Kidney capillary endothelial cell (primary cell): ENCODE results near the gene LATS1.
"Not testable (repeated sequence)": the region's sequence is repeated elsewhere in the genome, so short reads cannot be mapped to it uniquely, and the experiment has no call there.

Experiments
- DNase-seq: peaks from one replicate; pipeline ENCODE4 v3.0.0-alpha.2; 2018; ENCODE audit warnings: low spot score

Gene LATS1

GRCh38 chr6:149728499-149729234 lies 10.8 kb upstream of the LATS1 start:
- DNase-seq, result no peak

- no peak for DNase-seq
These were observed 10.0 kb upstream of the LATS1 start for GRCh38 chr6:149727793-149728498.

DNA sequence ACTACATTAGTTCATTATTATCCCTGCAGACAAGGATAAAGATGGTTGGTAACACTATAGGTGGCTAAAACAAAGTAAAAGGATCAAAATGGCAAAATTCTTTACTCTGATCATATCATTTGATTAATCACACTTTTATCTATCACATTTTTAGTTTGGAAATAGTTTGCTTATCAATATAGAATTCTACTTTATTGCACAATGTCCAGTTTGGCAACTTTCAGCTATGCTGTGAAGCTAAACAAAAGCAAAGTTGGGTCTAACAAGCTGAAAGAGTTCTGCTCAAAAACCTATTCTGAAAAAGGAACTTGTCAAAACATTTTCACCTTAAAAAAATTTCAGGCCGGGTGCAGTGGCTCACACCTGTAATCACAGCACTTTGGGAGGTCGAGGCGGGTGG lies 7.9 kb upstream of the LATS1 start:
- no peak for DNase-seq

DNA sequence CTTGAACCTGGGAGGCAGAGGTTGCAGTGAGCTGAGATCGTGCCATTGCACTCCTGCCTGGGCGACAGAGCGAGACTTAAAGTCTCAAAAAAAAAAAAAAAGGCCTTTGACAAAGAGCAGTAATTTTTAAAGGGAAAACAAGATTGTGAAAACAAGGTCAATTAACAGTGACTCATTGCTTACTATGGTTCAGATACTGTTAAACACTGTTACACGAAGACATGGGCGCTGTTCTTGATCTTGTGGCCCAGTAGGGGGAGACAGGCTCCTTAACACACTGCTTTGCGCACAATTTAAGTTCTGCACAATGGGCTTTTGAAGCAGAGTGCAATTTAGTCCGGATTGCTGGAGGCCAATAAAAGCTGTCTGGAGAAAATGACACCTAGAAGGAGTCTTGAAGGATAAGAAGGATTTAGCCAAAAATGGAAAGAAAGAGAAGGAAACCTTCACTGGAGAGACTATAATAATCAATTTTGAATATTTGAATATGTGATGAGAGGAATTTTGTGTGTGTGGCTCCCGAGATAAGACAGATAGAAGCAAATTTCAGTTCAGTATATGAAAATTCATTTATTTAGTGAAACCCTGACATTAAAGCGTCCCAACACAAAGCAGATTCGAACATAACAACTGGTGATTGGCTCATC lies 6.0 kb upstream of the LATS1 start:
- peak; percentile 60 for DNase-seq

GRCh38 chr6:149723262-149723661 lies 5.4 kb upstream of the LATS1 start:
- DNase-seq, result no peak

- no peak for DNase-seq
These were observed 1.6 kb upstream of the LATS1 start for GRCh38 chr6:149719531-149719930.

GRCh38 chr6:149717255-149717587 lies 680 bp downstream of the LATS1 start:
- no peak for DNase-seq

- no peak for DNase-seq
These were observed 1.5 kb downstream of the LATS1 start for GRCh38 chr6:149716181-149716963.

GRCh38 chr6:149714442-149714841 lies 3.5 kb downstream of the LATS1 start:
- no peak for DNase-seq

- no peak for DNase-seq
These were observed 6.2 kb downstream of the LATS1 start for GRCh38 chr6:149711711-149712110.

DNA sequence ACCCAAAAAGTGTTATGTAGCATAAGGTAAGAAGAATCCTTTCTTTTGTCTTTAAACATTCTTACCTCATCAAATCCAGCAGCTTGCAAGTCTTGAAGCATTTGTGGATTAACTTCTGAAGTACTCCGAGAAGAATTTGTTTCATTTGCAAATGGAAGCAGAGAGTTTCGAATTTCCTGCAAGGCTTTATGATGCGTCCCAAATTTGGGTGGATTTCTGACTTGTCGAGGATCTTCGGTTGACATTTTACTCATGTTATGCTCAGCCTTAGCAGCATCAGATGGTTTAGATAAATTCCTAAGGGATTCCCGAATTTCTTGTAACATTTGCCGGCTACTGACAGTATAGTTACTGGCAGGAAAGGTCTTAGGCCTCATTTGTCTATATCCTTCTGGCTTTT lies 16.2 kb downstream of the LATS1 start:
- DNase-seq, result no peak

GRCh38 chr6:149699150-149699549 lies 18.8 kb downstream of the LATS1 start:
- DNase-seq, result no peak

GRCh38 chr6:149698175-149698574 lies 19.7 kb downstream of the LATS1 start:
- DNase-seq, result no peak

DNA sequence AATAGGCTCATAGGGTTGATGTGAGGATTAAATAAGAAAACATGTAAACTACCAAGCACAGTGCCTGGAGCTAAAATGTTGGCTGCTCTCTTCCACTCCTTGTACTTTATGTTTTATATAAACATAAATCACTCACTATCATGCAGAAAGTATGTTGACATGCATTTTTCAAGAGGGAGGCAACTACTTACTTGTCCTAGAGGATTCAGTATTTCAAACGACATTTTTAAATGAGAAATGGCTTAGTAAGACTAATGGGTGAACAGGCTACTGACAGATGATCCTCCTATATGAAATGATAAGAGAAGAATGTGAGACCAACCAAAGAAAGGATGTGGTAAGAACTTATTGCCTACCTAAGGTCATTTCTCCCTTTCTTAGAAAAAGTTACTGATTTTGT lies 21.0 kb downstream of the LATS1 start:
- no peak for DNase-seq

GRCh38 chr6:149694921-149695320 lies 23.0 kb downstream of the LATS1 start:
- DNase-seq, result no peak

DNA sequence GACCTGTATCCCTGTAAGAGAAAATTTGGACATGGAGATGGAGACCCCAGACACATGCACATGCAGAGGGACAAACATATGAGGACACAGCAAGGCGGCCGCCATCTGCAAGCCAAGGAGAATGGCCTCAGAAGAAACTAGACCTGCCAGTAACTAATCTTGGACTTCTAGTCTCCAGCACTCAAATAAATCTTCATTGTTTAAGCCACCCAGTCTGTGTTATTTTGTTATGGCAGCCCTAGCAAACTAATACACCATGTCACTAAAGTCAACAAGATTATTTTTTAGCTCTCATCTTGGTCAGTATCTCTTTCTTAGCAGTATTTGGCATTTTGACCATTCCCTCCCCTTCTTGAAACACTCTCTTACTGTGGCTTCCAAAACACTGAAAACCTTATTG lies 26.7 kb downstream of the LATS1 start:
- no peak for DNase-seq

GRCh38 chr6:149686230-149686629 lies 31.7 kb downstream of the LATS1 start:
- DNase-seq, result no peak

DNA sequence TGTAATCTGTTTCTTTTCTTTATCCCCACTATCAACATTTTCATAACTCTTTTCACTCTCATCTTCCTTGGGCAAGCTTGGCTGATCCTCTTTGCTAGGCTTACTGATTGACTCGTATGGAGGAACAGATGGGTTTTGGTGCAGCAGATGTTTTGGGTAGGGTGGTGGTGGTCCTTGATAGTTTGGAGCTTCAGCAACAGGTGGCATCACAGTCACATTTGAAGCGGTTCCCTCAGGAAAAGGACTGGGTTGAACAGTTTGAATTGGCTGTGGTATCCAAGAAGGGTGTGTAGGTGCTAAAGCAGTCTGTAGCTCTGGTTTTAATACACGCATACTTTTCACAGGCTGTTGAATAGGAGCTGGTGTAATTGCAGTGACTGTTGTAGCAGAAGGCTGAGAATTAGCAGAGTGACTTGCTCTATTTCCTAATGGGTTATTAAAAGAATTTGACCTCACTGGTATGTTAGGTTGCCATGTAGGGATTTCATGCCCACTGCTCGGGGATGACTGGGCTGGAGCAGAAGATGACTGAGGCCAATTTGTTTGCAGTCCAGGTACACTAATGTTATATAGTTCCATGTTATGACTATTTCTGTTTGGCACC lies 34.5 kb downstream of the LATS1 start:
- DNase-seq, result no peak

DNA sequence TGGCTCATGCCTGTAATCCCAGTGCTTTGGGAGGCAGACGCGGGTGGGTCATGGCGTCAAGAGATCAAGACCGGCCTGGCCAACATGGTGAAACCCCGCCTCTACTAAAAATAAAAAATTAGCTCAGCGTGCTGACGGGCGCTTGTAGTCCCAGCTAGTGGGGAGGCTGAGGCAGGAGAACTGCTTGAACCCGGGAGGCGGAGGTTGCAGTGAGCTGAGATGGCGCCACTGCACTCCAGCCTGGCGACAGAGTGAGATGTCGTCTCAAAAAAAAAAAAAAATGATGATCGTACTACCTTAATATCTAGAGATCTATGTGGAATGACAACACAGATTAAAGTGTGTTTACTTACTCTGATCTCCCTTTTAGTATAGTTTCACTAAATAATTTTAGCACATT lies 36.1 kb downstream of the LATS1 start:
- DNase-seq, result not testable (repeated sequence)

DNA sequence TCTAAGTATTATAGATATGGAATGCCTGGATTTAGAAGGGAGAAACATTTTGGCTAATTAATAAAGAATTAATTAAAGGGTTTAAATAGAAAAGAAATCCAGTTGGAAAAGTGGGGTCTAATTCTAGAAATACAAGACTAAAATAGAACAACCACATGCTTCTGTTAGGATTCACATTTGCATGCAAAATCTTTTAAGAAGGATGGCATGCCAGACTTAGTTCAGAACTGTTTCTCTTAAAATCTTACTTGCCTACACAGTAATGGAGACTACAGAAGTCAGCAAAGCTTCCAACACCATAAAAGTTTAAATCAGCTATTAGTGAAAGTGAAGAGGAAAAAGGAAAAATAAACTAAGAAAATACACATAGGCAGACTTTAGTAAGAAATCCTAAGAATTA lies 36.7 kb downstream of the LATS1 start:
- DNase-seq, result no peak

- DNase-seq, result no peak
These were observed 37.4 kb downstream of the LATS1 start for GRCh38 chr6:149680503-149680902.

DNA sequence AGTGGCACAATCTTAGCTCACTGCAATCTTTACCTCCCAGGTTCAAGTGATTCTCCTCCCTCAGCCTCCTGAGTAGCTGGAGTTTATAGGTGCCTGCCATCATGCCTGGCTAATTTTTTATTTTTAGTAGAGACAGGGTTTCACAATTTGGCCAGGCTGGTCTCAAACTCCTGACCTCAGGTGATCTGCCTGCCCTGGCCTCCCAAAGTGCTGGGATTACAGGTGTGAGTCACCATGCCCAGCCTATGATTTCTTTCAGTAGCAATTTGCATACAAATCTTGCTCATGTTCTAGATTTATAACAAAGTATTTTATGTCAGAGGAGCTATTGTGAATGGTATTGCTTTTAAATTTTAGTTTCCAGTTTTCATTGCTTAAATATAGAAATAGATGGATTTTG lies 45.6 kb downstream of the LATS1 start:
- not testable (repeated sequence) for DNase-seq
